SH-SY5Y (cell line): Measurements from ENCODE around the gene CCDC175.

Experiments used
- GATA2 ChIP-seq: IDR thresholded peaks from 2 replicates; pipeline ENCODE4 v1.6.1; 2011; ENCODE audit warnings: mild to moderate bottlenecking, low read depth, low read length
- GATA3 ChIP-seq: IDR thresholded peaks from 2 replicates; pipeline ENCODE4 v1.6.1; 2011; ENCODE audit warnings: low read depth, mild to moderate bottlenecking, low read length, moderate library complexity

CCDC175 gene

GRCh38 chr14:59570122-59570521, 6.5 kb downstream of the CCDC175 start:
- TF ChIP-seq GATA3 (no peak), GATA2 (no peak)

DNA sequence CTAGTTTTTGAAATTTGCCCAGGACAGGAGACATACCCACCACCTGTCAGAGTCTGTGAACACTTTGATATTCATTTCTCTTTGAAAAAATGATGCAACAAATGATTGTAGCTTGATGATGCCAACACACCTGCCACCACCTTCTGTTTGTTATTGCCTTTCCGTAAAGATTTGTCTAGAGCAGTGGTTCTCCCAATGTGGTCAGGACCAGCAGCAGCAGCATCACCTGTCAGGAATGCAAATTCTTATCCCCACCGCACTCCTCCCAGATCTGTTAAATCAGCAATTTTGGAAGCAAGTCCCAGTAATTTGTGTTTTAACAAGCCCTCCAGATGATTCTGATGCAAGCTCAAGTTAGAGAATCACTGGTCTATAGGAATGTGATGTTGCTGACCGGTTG, 9.9 kb downstream of the CCDC175 start:
- TF ChIP-seq GATA2 = no peak
- no peak for TF ChIP-seq GATA3

DNA sequence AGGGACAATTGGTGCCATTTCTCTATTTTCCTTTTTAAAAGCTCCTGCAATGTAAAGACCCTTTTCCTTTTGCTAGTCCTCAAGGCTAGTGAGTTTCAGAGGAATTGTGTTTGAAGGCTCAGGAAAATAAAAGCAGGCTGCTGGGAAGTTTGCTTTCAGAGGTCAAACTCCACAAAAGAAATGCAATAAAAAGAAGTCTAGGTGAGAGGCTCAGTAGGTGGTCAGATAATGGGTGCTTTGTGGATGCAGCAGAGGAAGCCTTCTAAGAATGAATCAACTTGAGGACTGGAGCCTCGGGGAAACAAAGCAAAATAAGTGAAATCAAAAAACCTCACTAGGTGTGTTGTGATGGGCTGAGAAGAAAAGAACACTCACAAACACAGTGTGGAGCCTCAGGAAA, 10.3 kb downstream of the CCDC175 start:
- no peak for TF ChIP-seq GATA2
- no peak for TF ChIP-seq GATA3

- TF ChIP-seq GATA2 = no peak
- TF ChIP-seq GATA3 = no peak
These were observed 11.5 kb downstream of the CCDC175 start for GRCh38 chr14:59565087-59565486.

DNA sequence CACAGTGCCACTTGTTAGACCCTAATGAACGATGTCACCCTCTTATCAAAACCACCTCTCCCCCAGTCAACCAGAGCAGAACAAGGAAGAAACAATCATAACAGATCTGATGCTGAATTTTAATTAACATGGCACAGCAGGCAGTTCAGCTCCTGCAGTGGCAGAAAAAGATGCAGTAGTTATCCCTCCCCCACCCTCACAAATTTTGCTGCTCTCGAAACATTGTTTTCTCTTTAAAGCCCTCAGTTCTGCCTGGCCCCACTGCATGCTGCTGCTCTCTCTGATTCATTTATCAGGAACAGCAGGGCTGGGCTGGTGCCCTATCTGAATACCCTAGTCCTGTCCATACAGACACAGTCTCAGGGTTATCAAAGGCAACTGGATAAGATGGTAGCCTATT, 12.2 kb downstream of the CCDC175 start:
- no peak for TF ChIP-seq GATA3
- no peak for TF ChIP-seq GATA2

GRCh38 chr14:59547310-59547709, 29.3 kb downstream of the CCDC175 start:
- TF ChIP-seq GATA3 = no peak
- no peak for TF ChIP-seq GATA2

- TF ChIP-seq GATA2 (no peak), GATA3 (no peak)
These were observed 32.7 kb downstream of the CCDC175 start for GRCh38 chr14:59543873-59544272.

DNA sequence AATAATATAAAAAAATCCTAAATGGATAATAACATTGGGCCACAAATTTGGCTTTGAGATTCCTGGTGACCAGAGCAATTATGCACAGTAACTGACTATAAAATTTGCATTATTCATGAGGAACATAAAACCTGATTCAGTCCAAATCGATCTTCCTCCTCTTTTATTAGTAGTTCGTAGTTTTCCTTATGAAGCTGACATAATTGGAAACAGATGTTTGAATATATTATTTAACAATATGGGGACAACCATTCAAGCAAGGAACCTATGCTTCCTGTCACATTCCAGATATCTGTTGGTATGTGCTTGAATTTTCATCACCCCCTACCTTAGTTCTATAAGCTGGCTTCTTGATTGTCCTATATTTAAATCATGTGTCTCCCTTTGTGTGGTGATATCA, 34.9 kb downstream of the CCDC175 start:
- TF ChIP-seq GATA2 (no peak), GATA3 (no peak)

GRCh38 chr14:59540852-59541251, 35.8 kb downstream of the CCDC175 start:
- TF ChIP-seq GATA3 (no peak), GATA2 (no peak)

- TF ChIP-seq GATA3 (no peak), GATA2 (no peak)
These were observed 37.7 kb downstream of the CCDC175 start for GRCh38 chr14:59538936-59539335.

DNA sequence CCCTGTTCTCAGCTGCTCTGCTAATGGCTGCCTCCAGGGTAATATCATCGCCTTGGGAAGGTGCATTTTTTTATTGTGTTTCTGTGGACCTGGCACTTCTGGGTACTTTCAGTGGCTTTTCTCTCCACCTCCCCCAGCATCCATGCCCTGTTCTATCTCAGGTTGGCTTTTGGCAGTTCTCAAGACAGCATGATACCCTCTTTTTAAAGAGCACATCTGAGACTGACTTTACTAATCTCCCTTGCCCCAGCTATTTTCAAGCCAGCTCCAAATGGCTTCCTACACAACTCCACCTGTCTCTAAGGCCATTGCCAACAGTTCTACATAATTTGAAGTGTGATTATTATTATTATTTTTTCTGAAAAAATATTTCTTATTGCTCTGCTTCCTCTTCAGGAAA, 39.1 kb downstream of the CCDC175 start:
- TF ChIP-seq GATA3 (no peak), GATA2 (no peak)

- TF ChIP-seq GATA3 (no peak), GATA2 (no peak)
These were observed 42.1 kb downstream of the CCDC175 start for GRCh38 chr14:59534361-59534987.

- TF ChIP-seq GATA2 = no peak
These were observed 44.2 kb downstream of the CCDC175 start for GRCh38 chr14:59532419-59532818.

DNA sequence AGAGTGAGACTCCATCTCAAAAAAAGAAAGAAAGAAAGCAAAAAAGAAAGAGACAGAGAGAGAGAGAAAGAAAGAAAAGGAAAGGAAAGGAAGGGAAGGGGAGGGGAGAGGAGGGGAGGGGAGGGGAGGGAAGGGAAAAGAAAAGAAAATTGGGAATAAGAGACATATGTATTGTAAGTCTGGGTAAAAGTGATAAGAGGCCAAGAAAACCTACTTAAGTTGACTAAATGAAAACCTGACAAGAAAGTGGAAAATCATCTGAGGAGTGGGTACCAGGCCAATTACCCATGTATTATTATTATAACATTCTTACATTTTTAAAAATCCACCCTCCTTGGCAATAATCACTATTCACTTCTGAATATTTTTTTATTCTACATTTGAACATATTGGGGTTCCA, 46.3 kb downstream of the CCDC175 start:
- TF ChIP-seq GATA2 = no peak
- no peak for TF ChIP-seq GATA3

DNA sequence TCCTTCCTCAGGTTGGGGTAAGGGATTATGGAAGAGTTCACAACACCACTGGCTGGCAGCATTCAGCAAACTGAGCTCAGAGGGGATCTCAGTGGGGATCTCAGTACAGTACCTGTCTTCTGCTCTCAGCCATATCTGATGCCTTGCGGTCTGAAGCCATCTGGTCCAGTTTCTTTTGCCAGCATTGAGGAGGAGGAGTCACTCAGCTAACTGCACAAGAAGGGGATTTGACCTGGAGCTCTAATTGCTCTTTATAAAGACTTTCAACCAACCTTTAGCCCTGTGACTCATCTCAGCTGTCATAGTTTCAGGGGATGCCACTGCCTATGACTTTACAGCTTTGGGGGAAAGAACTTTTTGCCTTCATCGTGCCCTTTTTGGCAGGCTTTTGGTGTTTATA, 47.4 kb downstream of the CCDC175 start:
- TF ChIP-seq GATA2 (no peak), GATA3 (no peak)

- TF ChIP-seq GATA2 = no peak
- TF ChIP-seq GATA3 = no peak
These were observed 56.4 kb downstream of the CCDC175 start for GRCh38 chr14:59520224-59520623.

GRCh38 chr14:59511916-59512575, 64.6 kb downstream of the CCDC175 start:
- TF ChIP-seq GATA2 = no peak
- TF ChIP-seq GATA3 = no peak
